GM12872 (cell line): ENCODE measurements around the gene APMAP.
A peak's percentile ranks its signal among the peaks of the same experiment; 100 is the strongest.

Source experiments
- CTCF ChIP-seq: IDR thresholded peaks from 3 replicates; pipeline ENCODE4 v1.5.1; 2011; ENCODE audit warnings: low read depth, mild to moderate bottlenecking, low read length, moderate library complexity; ENCODE audit not compliant: insufficient read depth

Gene APMAP

GRCh38 chr20:24972341-24972740 is 20.2 kb downstream of the APMAP start:
- no peak for TF ChIP-seq CTCF

GRCh38 chr20:24971376-24972101 is 21.0 kb downstream of the APMAP start:
- TF ChIP-seq CTCF, result no peak

GRCh38 chr20:24970754-24971153 is 21.8 kb downstream of the APMAP start:
- TF ChIP-seq CTCF, result peak; percentile 18; the same call in 1 of the 3 replicates

- TF ChIP-seq CTCF, result no peak
Observed at GRCh38 chr20:24970030-24970553, 22.5 kb downstream of the APMAP start.

- no peak for TF ChIP-seq CTCF
Observed at GRCh38 chr20:24969186-24970029, 23.1 kb downstream of the APMAP start.

GRCh38 chr20:24968278-24968800 is 24.2 kb downstream of the APMAP start:
- TF ChIP-seq CTCF, result no peak
